HG03571 (cell line): Measurements from ENCODE around the gene COL18A1.

Experiments
- ATAC-seq: cut with Tn5 transposase; IDR thresholded peaks from one replicate; pipeline ENCODE4 v1.9.1; 2021; ENCODE audit not compliant: unreplicated experiment

Gene COL18A1

GRCh38 chr21:45451771-45452182 lies 46.8 kb downstream of the COL18A1 start:
- ATAC-seq, result no peak

- no peak for ATAC-seq
These were observed 47.8 kb downstream of the COL18A1 start for GRCh38 chr21:45452696-45453307.

GRCh38 chr21:45453308-45453950 lies 48.5 kb downstream of the COL18A1 start:
- ATAC-seq, result no peak

GRCh38 chr21:45454060-45454925 lies 49.3 kb downstream of the COL18A1 start:
- no peak for ATAC-seq

GRCh38 chr21:45454926-45455673 lies 50.1 kb downstream of the COL18A1 start:
- ATAC-seq, result no peak

- no peak for ATAC-seq
These were observed 51.0 kb downstream of the COL18A1 start for GRCh38 chr21:45455674-45456583.

- no peak for ATAC-seq
These were observed 51.7 kb downstream of the COL18A1 start for GRCh38 chr21:45456584-45457160.

GRCh38 chr21:45457161-45457831 lies 52.3 kb downstream of the COL18A1 start:
- ATAC-seq, result no peak

GRCh38 chr21:45457832-45458172 lies 52.8 kb downstream of the COL18A1 start:
- no peak for ATAC-seq

GRCh38 chr21:45458281-45459170 lies 53.6 kb downstream of the COL18A1 start:
- ATAC-seq, result no peak

GRCh38 chr21:45459171-45460010 lies 54.4 kb downstream of the COL18A1 start:
- ATAC-seq, result no peak

- ATAC-seq, result no peak
These were observed 55.1 kb downstream of the COL18A1 start for GRCh38 chr21:45460011-45460565.

GRCh38 chr21:45460611-45461368 lies 55.8 kb downstream of the COL18A1 start:
- ATAC-seq, result no peak

GRCh38 chr21:45461369-45461750 lies 56.4 kb downstream of the COL18A1 start:
- ATAC-seq, result no peak

- ATAC-seq, result no peak
These were observed 56.9 kb downstream of the COL18A1 start for GRCh38 chr21:45461806-45462341.

GRCh38 chr21:45463871-45464270 lies 58.9 kb downstream of the COL18A1 start:
- no peak for ATAC-seq
